Stimulated activated naive CD8-positive, alpha-beta T cell treated with anti-CD3 and anti-CD28 coated beads, Interleukin-15, Interleukin-2, amounts not matched to agents 100 U/mL and 50 U/mL, for 24 hours (primary cell): ENCODE results near the gene HSFX1.

ENCODE experiments used
- ATAC-seq: fragments of 150-1000 bp; cut with Tn5 transposase; one replicate; pipeline ENCODE4 v1.10.0; 2021
- DNase-seq: peaks from one replicate; pipeline ENCODE4 v3.0.0; 2021

The HSFX1 gene

DNA sequence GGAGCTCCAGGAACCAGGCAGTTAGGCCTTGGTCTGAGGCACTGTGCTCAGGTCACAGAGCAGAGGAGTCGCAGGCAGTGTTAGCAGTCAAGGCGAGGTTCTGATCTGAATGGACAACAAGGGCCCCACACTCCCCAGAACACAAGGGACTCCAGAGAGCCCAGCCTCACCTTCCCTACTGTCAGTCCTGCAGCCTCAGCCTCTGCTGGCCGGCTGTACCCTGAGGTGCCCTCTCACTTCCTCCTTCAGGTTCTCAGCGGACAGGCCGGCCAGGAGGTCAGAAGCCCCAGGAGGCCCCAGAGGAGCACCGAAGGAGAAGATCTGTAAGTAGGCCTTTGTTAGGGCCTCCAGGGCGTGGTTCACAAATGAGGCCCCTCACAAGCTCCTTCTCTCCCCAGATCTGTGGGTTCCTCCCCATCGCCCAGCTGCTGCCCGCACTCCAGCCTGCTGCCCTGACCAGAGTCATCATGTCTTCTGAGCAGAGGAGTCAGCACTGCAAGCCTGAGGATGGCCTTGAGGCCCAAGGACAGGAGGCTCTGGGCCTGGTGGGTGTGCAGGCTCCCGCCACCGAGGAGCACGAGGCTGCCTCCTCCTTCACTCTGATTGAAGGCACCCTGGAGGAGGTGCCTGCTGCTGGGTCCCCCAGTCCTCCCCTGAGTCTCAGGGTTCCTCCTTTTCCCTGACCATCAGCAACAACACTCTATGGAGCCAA lies 34.0 kb downstream of the HSFX1 start:
- no peak for ATAC-seq
- DNase-seq = no peak

DNA sequence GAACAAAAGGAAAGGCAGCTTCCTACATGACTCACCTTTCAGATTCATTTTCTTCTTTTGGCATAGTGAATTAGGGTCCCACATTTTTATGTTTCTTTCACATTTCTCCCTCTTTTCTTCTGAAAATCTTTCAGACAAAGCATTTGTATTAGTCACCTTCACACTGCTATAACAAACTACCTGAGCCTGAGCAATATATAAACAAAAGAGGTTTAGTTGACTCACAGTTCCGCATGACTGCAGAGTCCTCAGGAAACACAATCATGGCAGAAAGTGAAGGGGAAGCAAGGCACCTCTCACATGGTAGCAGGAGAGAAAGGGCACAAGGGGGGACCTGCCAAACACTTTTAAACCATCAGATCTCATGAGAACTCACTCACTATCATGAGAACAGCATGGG lies 44.8 kb downstream of the HSFX1 start:
- ATAC-seq = no peak
- no peak for DNase-seq

DNA sequence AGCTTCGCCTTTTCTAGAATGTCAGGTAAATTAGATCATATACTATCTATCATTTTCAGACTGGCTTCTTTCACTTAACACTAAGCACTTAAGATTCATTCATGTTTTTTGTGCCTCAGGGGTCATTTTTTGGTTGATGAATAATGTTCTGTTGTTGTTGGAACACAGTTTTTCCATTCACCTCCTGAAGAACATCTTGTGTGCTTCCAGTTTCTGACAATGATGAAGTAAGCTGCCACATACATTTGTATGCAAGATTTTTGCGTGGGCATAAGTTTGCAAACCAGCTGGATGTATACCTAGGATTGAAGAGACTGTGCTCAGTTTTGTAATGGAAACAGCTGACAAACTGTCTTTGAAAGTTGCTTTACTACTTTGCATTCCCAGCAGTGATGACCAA lies 45.5 kb downstream of the HSFX1 start:
- ATAC-seq = no peak
- no peak for DNase-seq

DNA sequence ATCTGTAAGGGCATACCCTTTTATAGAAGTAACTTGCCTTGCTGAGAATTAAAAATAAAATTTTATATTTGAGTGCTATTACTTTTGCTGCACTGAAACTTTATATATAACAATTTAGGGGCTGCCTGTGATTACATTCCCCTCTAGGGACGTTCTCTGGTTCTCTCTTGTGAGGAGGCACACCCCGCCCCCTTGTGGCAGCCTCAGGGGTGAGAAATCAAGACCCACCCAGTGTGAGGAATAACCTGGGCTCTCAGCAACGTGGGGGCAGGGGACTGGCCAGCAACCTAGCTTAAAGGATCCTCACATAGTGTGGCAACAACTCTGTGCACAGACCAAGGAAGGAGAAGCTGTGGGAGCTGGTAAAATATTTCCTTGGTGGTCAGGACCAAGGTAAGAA lies 51.6 kb downstream of the HSFX1 start:
- ATAC-seq (no peak), DNase-seq (peak; percentile 67)
